ENCODE data around the gene BEST1.

The BEST1 gene

GRCh38 chr11:61916737-61917333, 33.3 kb upstream of the BEST1 start:
- DNase-seq (ENCODE audit: low read depth in 3 of 3): no peak

- DNase-seq (ENCODE audit: low read depth in 3 of 3): no peak
Measured at GRCh38 chr11:61917334-61918109, 32.6 kb upstream of the BEST1 start, which contains the start of gene RAB3IL1. RAB3IL1 (minus strand) TSS chr11:61917566; CDS start chr11:61917367, 199 bp downstream.

GRCh38 chr11:61918251-61918937, 31.8 kb upstream of the BEST1 start:
- no peak for DNase-seq (ENCODE audit: low read depth in 3 of 3)

- no peak for DNase-seq (ENCODE audit: low read depth in 3 of 3)
Measured at GRCh38 chr11:61918938-61919704, 31.0 kb upstream of the BEST1 start.

GRCh38 chr11:61919705-61920631, 30.2 kb upstream of the BEST1 start:
- DNase-seq (ENCODE audit: low read depth in 3 of 3): no peak

- no peak for DNase-seq (ENCODE audit: low read depth in 3 of 3)
Measured at GRCh38 chr11:61921446-61921845, 28.7 kb upstream of the BEST1 start.

GRCh38 chr11:61922539-61922938, 27.6 kb upstream of the BEST1 start:
- no peak for DNase-seq (ENCODE audit: low read depth in 3 of 3)

GRCh38 chr11:61923166-61924063, 26.7 kb upstream of the BEST1 start:
- DNase-seq (ENCODE audit: low read depth in 3 of 3): no peak

- no peak for DNase-seq (ENCODE audit: low read depth in 3 of 3)
Measured at GRCh38 chr11:61924064-61924455, 26.1 kb upstream of the BEST1 start.

- DNase-seq (ENCODE audit: low read depth in 3 of 3): no peak
Measured at GRCh38 chr11:61925736-61926135, 24.4 kb upstream of the BEST1 start.

GRCh38 chr11:61926235-61926634, 23.9 kb upstream of the BEST1 start:
- DNase-seq (ENCODE audit: low read depth in 3 of 3): no peak

- no peak for DNase-seq (ENCODE audit: low read depth in 3 of 3)
Measured at GRCh38 chr11:61927501-61927900, 22.6 kb upstream of the BEST1 start.

- DNase-seq (ENCODE audit: low read depth in 3 of 3): no peak
Measured at GRCh38 chr11:61928606-61929005, 21.5 kb upstream of the BEST1 start.

- DNase-seq (ENCODE audit: low read depth in 3 of 3): no peak
Measured at GRCh38 chr11:61930933-61931332, 19.2 kb upstream of the BEST1 start.

- DNase-seq (ENCODE audit: low read depth in 3 of 3): no peak
Measured at GRCh38 chr11:61935861-61936260, 14.3 kb upstream of the BEST1 start.

GRCh38 chr11:61940466-61940865, 9.7 kb upstream of the BEST1 start:
- DNase-seq (ENCODE audit: low read depth in 3 of 3): no peak

- no peak for DNase-seq (ENCODE audit: low read depth in 3 of 3)
Measured at GRCh38 chr11:61945191-61945590, 5.0 kb upstream of the BEST1 start.

- DNase-seq (ENCODE audit: low read depth in 3 of 3): no peak
Measured at GRCh38 chr11:61946894-61947293, 3.3 kb upstream of the BEST1 start.

GRCh38 chr11:61947486-61948210, 2.5 kb upstream of the BEST1 start:
- DNase-seq (ENCODE audit: low read depth in 3 of 3): peak; percentile 25 to 38 (median 37)

All from stimulated activated CD4-positive, alpha-beta T cell treated with anti-CD3 and anti-CD28 coated beads, TNF-alpha, amount 100 ng/mL, for 4 hours (primary cell).